Measurements from ENCODE around the gene AQP3.

DNA sequence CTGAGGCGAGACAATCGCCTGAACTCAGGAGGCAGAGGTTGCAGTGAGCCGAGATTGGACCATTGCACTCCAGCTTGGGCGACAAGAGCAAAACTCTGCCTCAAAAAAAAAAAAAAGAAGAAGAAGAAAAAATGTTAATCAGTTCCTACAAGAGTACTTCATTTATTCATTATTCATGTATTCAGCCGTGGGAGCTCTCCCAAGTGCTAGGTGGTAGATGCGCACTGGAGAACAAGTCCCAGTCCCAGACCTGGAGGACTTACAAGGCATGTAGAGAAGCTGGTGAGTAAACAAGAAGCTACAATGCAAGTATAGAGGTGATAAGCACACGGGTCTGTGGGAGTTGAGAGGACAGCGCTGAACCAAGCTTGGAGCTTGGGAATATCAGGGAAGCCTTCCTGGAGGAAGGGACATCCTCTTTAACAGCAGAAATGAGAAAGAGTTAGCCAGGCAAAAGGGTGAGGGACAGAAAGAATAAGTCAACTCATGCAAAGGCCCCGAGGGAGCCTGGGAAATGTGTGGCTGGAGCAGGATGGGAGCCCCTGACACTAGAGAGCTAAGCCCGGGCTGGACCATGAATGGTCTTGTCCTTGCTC is 27.6 kb downstream of the AQP3 start:
- TF ChIP-seq SMC3 (IDR thresholded peaks at IDR 0.05): no peak
- TF ChIP-seq, protein P1, sequence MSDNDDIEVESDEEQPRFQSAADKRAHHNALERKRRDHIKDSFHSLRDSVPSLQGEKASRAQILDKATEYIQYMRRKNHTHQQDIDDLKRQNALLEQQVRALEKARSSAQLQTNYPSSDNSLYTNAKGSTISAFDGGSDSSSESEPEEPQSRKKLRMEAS (IDR thresholded peaks at IDR 0.05): no peak
- no peak for TF ChIP-seq CHD4 (IDR thresholded peaks at IDR 0.05; ENCODE audit: borderline replicate concordance)
- TF ChIP-seq RFX5 (IDR thresholded peaks at IDR 0.05): no peak
- TF ChIP-seq, protein P2, sequence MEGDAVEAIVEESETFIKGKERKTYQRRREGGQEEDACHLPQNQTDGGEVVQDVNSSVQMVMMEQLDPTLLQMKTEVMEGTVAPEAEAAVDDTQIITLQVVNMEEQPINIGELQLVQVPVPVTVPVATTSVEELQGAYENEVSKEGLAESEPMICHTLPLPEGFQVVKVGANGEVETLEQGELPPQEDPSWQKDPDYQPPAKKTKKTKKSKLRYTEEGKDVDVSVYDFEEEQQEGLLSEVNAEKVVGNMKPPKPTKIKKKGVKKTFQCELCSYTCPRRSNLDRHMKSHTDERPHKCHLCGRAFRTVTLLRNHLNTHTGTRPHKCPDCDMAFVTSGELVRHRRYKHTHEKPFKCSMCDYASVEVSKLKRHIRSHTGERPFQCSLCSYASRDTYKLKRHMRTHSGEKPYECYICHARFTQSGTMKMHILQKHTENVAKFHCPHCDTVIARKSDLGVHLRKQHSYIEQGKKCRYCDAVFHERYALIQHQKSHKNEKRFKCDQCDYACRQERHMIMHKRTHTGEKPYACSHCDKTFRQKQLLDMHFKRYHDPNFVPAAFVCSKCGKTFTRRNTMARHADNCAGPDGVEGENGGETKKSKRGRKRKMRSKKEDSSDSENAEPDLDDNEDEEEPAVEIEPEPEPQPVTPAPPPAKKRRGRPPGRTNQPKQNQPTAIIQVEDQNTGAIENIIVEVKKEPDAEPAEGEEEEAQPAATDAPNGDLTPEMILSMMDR (IDR thresholded peaks at IDR 0.05): no peak
- no peak for TF ChIP-seq POLR2A (IDR thresholded peaks at IDR 0.05; ENCODE audit: low read length)
- TF ChIP-seq REST (IDR thresholded peaks at IDR 0.05): no peak
- TF ChIP-seq CBX2 (IDR thresholded peaks at IDR 0.05; ENCODE audit: borderline replicate concordance, low read depth): no peak
- no peak for TF ChIP-seq MAZ (IDR thresholded peaks at IDR 0.05; ENCODE audit: borderline replicate concordance, low read depth, low read length)
- TF ChIP-seq SREBF2 (IDR thresholded peaks at IDR 0.05): no peak
- no peak for TF ChIP-seq HES2 (IDR thresholded peaks at IDR 0.05)
- no peak for TF ChIP-seq HOXA7 (CRISPR knock-in tag; IDR thresholded peaks at IDR 0.05)
- TF ChIP-seq ZFP36 (IDR thresholded peaks at IDR 0.05; ENCODE audit: borderline replicate concordance, partially characterized antibody): peak; percentile 84

Measured in A549 (cell line).